Measurements from ENCODE around the gene AIG1.

DNA sequence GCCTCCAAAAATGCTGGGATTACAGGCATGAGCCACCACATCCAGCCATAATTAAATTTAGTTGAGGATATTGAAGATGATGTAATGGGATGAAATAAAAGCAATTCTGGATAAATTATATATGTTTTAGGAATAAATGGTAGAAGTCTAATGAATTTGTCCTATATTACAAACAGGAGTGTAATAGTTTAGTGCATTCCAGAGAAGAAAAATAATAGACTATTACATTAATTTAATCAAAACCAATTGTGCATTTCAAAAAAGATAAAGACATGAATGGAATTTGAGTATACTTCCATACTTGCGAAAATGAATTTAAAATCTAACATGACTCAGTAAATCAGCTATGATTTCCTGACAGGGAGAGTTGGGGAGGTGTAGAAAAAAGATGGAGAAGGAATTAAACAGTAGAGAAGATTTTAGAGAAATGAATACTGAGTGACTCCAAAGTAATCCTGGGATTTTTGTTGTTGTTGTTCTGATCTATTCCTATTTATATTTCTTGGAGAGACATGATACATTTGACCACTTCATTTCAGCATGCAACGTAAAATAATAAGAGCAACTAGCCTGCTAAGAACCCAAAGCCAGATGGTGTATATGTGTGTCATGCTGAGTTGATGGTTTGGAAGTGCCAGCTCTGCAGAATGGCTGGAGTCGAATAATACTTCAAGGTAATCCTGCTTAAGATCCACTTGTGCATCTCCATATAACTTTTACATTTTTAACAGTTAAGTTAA is 67.4 kb downstream of the AIG1 start:
- TF ChIP-seq, protein P1, sequence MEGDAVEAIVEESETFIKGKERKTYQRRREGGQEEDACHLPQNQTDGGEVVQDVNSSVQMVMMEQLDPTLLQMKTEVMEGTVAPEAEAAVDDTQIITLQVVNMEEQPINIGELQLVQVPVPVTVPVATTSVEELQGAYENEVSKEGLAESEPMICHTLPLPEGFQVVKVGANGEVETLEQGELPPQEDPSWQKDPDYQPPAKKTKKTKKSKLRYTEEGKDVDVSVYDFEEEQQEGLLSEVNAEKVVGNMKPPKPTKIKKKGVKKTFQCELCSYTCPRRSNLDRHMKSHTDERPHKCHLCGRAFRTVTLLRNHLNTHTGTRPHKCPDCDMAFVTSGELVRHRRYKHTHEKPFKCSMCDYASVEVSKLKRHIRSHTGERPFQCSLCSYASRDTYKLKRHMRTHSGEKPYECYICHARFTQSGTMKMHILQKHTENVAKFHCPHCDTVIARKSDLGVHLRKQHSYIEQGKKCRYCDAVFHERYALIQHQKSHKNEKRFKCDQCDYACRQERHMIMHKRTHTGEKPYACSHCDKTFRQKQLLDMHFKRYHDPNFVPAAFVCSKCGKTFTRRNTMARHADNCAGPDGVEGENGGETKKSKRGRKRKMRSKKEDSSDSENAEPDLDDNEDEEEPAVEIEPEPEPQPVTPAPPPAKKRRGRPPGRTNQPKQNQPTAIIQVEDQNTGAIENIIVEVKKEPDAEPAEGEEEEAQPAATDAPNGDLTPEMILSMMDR (IDR thresholded peaks at IDR 0.05; ENCODE audit: insufficient read depth, low read depth, low read length) = no peak
- TF ChIP-seq EZH2 (IDR thresholded peaks at IDR 0.05; ENCODE audit: insufficient read depth, low read length) = no peak
